ENCODE data around the gene TXNL4B. TPM values are rescaled to one million over a fixed set of nuclear protein-coding genes. Genes with fewer than 3 reads are reported as not detected.

TXNL4B gene
- total RNA-seq, 4 donors from 2014 or later: 3.9 to 15.4 (median 9.0) TPM

DNA sequence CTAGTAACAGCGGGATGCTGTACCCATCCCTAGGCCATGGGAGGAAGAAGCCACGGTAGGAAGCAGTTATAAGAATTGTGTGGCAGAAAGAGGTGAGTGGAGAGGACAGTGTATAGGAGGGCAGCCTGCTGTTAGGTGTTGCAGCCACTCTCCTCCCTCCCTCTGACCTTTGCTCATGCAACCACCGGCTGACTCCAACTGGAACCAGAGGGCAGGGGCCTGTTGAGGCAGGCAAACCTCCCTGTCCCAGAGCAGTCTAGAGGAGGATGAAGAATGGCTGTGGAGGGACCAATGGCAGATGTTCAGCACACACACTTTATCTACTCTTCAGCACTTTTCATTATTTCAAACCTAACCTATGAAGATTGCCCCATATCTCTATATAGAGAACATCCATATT, 2.2 kb downstream of the TXNL4B start:
- no peak for TF ChIP-seq CTCF (IDR thresholded peaks at IDR 0.05; ENCODE audit: low read depth)

- no peak for TF ChIP-seq CTCF (IDR thresholded peaks at IDR 0.05; ENCODE audit: low read depth)
Measured at GRCh38 chr16:72085002-72085401, 8.4 kb downstream of the TXNL4B start.

DNA sequence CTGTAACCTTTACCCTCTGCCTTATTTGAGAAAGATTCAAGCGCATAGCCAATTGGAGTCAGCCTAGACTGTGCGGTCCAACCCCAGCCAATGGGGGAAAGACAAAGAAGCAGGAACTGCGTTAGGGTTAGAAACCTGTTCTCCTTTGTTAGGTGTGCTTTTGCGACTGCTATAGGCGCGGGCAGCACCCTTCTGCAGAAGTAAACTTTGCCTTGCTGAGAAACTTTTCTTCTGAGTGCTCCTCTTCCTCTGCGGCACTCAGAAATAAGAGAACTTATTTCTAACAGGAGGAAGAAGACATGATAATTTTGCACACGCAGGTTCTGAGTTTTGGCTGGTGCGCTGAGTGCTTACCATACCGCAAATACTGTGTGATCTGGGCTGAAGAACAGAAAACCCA, 9.0 kb downstream of the TXNL4B start:
- no peak for TF ChIP-seq CTCF (IDR thresholded peaks at IDR 0.05; ENCODE audit: low read depth)

- no peak for TF ChIP-seq CTCF (IDR thresholded peaks at IDR 0.05; ENCODE audit: low read depth)
Measured at GRCh38 chr16:72083778-72084404, 9.5 kb downstream of the TXNL4B start.

DNA sequence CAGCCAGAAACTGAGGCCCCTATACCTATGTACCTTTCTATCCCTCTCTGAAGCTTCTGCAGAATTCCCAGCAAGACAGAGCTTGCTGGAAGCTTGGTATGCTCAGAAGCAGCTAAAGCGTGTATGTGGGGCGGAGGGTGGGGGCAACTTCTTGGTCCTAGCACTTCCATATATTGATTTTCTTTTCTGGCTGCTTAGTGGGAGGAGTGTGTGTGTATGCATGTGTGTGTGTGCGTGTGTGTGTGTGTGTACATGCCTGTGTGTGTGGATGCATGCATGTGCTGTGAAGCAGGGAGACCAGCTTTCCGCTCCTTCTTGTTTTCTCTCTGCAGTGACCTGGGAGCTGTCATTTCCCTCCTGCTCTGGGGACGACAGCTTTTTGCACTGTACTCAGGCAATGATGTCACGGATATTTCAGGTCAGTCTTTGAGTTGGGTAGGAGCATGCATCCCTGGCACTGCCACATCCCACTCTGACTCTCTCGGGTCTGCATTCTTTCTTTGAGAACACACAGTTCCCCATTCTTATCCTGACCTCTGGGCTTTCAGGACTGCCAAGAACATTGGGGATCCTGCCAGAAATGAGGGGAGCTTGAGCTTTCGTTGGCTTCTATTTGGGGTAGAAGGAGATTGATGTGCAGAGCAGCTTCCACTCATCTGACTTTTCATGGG, 19.7 kb downstream of the TXNL4B start:
- no peak for TF ChIP-seq CTCF (IDR thresholded peaks at IDR 0.05; ENCODE audit: low read depth)

- TF ChIP-seq CTCF (IDR thresholded peaks at IDR 0.05; ENCODE audit: low read depth): no peak
Measured at GRCh38 chr16:72072514-72073342, 20.7 kb downstream of the TXNL4B start.

DNA sequence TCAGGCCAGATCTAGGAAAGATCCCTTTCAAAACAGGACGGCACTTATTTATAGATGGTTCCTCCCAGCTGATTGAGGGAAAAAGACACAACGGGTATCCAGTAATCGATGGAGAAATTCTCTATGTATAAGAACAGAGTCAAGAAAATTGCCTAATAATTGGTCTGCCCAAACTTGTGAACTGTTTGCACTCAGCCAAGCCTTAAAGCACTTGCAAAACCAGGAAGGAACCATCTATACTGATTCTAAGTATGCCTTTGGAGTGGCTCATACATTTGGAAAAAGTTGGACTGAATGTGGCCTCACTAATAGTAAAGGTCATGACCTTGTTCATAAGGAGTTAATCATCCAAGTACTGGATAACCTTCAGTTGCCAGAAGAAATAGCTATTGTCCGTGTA, 24.5 kb downstream of the TXNL4B start:
- no peak for TF ChIP-seq CTCF (IDR thresholded peaks at IDR 0.05; ENCODE audit: low read depth)

Measured in subcutaneous adipose tissue (tissue), 4 donors.